K562 (cell line): ENCODE measurements around the gene TMEM185B. TPM values are rescaled to one million over a fixed set of nuclear protein-coding genes. Genes with fewer than 3 reads are reported as not detected.
A peak's percentile ranks its signal among the peaks of the same experiment; 100 is the strongest.

Experiments used
- ATAC-seq: fragments of 200-7000 bp; cut with Tn5 transposase; 3 replicates; pipeline ENCODE4 v1.9.1; 2020; ENCODE audit warnings: moderate library complexity
- BruUV-seq: library from RNA; stranded (reverse); fragments of 400-500 nt; replicated peaks from 2 replicates; lab custom pipeline; 2021; lab: Mats Ljungman, UMichigan
- CTCF ChIA-PET: fragments of 300-600 bp; formaldehyde crosslinking; extraction: SDS; loops from one replicate; lab custom pipeline; 2021; ENCODE audit warnings: low intra/inter-chr PET ratio; lab: Yijun Ruan, JAX
- POLR2A ChIA-PET: fragments of 300-600, 350-650 bp; sonication (Branson Sonifier 250); formaldehyde crosslinking; extraction: SDS; loops from one replicate; lab custom pipeline; 2021; ENCODE audit warnings: antibody characterized with exemption, inconsistent platforms; lab: Yijun Ruan, JAX
- DNase-seq, 4 experiments: peaks; one replicate each; pipeline versions ENCODE4 v3.0.0 to v3.0.0-alpha.2; 2011 to 2018; ENCODE audit warnings: low spot score in 3 of 4, mixed read lengths in 3 of 4; ENCODE audit errors: extremely low read depth in 1 of 4
- FAIRE-seq: peaks from 2 replicates; lab custom pipeline; 2011; peaks lifted over from hg19 to GRCh38; lab: Jason Lieb, UNC
- H2AFZ ChIP-seq: 2 replicates; pipeline ENCODE4 v1.6.0; 2011; ENCODE audit warnings: low read depth, low read length, control low read depth, inconsistent platforms
- H3K27ac ChIP-seq: fragments of 200-600 bp; 3 replicates; pipeline ENCODE4 v1.8.0; 2011; ENCODE audit warnings: low read depth, mild to moderate bottlenecking, control low read depth, inconsistent platforms, low read length, moderate library complexity, mixed read lengths; ENCODE audit errors: extremely low read depth
- H3K27me3 ChIP-seq, 2 experiments: fragments of 300-600 bp in 1 of 2; 2 replicates in 1 of 2; 3 replicates in 1 of 2; pipeline versions ENCODE4 v1.6.0 to v1.8.0; 2011; ENCODE audit warnings: inconsistent platforms in 2 of 2, low read length in 2 of 2, mild to moderate bottlenecking in 1 of 2, mixed read lengths in 1 of 2, moderate library complexity in 1 of 2; ENCODE audit not compliant: control insufficient read depth in 2 of 2, insufficient read depth in 2 of 2
- H3K36me3 ChIP-seq: fragments of 300-600 bp; 3 replicates; pipeline ENCODE4 v1.8.0; 2011; ENCODE audit warnings: mild to moderate bottlenecking, low read length, inconsistent platforms; ENCODE audit not compliant: control insufficient read depth, insufficient read depth
- H3K4me1 ChIP-seq, 2 experiments: fragments of 200-600 bp in 1 of 2; replicated peaks in 1 of 2; 2 replicates in 1 of 2; 3 replicates in 1 of 2; pipeline versions ENCODE4 v1.5.1 to v1.8.0; 2011; ENCODE audit warnings: inconsistent platforms in 2 of 2, low read length in 2 of 2, mild to moderate bottlenecking in 1 of 2, mixed read lengths in 1 of 2, moderate library complexity in 1 of 2; ENCODE audit not compliant: control insufficient read depth in 2 of 2, insufficient read depth in 2 of 2
- H3K4me2 ChIP-seq: 2 replicates; pipeline ENCODE4 v1.6.1; 2011; ENCODE audit warnings: low read length, control low read depth, inconsistent platforms, mixed read lengths; ENCODE audit not compliant: insufficient read depth
- H3K4me3 ChIP-seq: fragments of 200-600 bp; sonication (generic), shearing (Covaris generic); 2 replicates; pipeline ENCODE4 v1.5.1; 2016; ENCODE audit warnings: control low read depth, inconsistent platforms
- H3K79me2 ChIP-seq: fragments of 200-600 bp; 3 replicates; pipeline ENCODE4 v1.8.0; 2011; ENCODE audit warnings: low read length, inconsistent platforms; ENCODE audit not compliant: control insufficient read depth, insufficient read depth
- H3K9ac ChIP-seq, 2 experiments: 2 replicates each; pipeline versions ENCODE4 v1.6.0 to v1.6.1; 2011; ENCODE audit warnings: low read depth in 2 of 2, low read length in 2 of 2, control low read depth in 1 of 2, inconsistent platforms in 1 of 2, mild to moderate bottlenecking in 1 of 2, mixed read lengths in 1 of 2; ENCODE audit not compliant: insufficient read depth in 1 of 2
- H3K9me1 ChIP-seq: one replicate; pipeline ENCODE4 v1.6.0; 2011; ENCODE audit warnings: inconsistent platforms, mild to moderate bottlenecking, low read length, moderate library complexity; ENCODE audit not compliant: control insufficient read depth, insufficient read depth
- H3K9me3 ChIP-seq: replicated peaks from 2 replicates; pipeline ENCODE4 v1.5.1; 2011; ENCODE audit warnings: low read depth, low read length, inconsistent platforms; ENCODE audit not compliant: control insufficient read depth, insufficient read depth
- H4K20me1 ChIP-seq: replicated peaks from 2 replicates; pipeline ENCODE4 v1.6.1; 2011; ENCODE audit warnings: low read length, inconsistent platforms, mixed read lengths; ENCODE audit not compliant: control insufficient read depth, insufficient read depth
- BCLAF1 ChIP-seq, 2 experiments: fragments of 450-650 bp in 1 of 2; IDR thresholded peaks; 2 replicates each; pipeline ENCODE4 v1.6.1; 2011 to 2017; ENCODE audit warnings: low read depth in 2 of 2, antibody characterized with exemption in 1 of 2, borderline replicate concordance in 1 of 2, low read length in 1 of 2, mild to moderate bottlenecking in 1 of 2, mixed read lengths in 1 of 2; ENCODE audit not compliant: control insufficient read depth in 1 of 2
- CREB5 ChIP-seq: fragments of 250-450 bp; sonication (Bioruptor Pico); IDR thresholded peaks from 2 replicates; pipeline ENCODE4 v1.5.0; 2020; ENCODE audit warnings: mild to moderate bottlenecking
- CXXC5 ChIP-seq: fragments of 250-450 bp; sonication (Bioruptor Pico); IDR thresholded peaks from 2 replicates; pipeline ENCODE4 v1.8.0; 2022; ENCODE audit warnings: inconsistent platforms, mild to moderate bottlenecking, moderate library complexity
- DDX20 ChIP-seq: fragments of 450-650 bp; IDR thresholded peaks from 2 replicates; pipeline ENCODE4 v1.6.1; 2016; ENCODE audit warnings: missing genetic modification characterization, low read depth, mild to moderate bottlenecking, missing compliant biosample characterization, moderate library complexity
- DMBX1 ChIP-seq: fragments of 250-450 bp; sonication (Bioruptor Pico); IDR thresholded peaks from 2 replicates; pipeline ENCODE4 v1.8.0; 2022; ENCODE audit warnings: inconsistent platforms, mild to moderate bottlenecking, moderate library complexity, borderline replicate concordance
- EHMT2 ChIP-seq: fragments of 450-650 bp; IDR thresholded peaks from 2 replicates; pipeline ENCODE4 v1.6.1; 2018; ENCODE audit warnings: antibody characterized with exemption
- GTF2B ChIP-seq: IDR thresholded peaks from 2 replicates; pipeline ENCODE4 v1.6.1; 2011; ENCODE audit not compliant: insufficient read length; ENCODE audit errors: extremely low read depth
- HEY1 ChIP-seq: fragments of 250-450 bp; sonication (Bioruptor Pico); IDR thresholded peaks from 2 replicates; pipeline ENCODE4 v1.5.0; 2020; ENCODE audit warnings: mild to moderate bottlenecking, moderate library complexity, borderline replicate concordance
- HMBOX1 ChIP-seq: sonication (generic); IDR thresholded peaks from 2 replicates; pipeline ENCODE4 v1.6.1; 2016
- MAX ChIP-seq: sonication (generic); formaldehyde crosslinking; IDR thresholded peaks from 2 replicates; pipeline ENCODE4 v1.9.0; 2022; ENCODE audit warnings: mild to moderate bottlenecking, missing genetic modification reagents
- MTA3 ChIP-seq: fragments of 450-650 bp; formaldehyde crosslinking; IDR thresholded peaks from 2 replicates; pipeline ENCODE4 v1.6.1; 2017; ENCODE audit warnings: mild to moderate bottlenecking, borderline replicate concordance
- OTX1 ChIP-seq: fragments of 450-650 bp; formaldehyde crosslinking; IDR thresholded peaks from 2 replicates; pipeline ENCODE4 v1.4.0; 2022; ENCODE audit warnings: mild to moderate bottlenecking
- SOX6 ChIP-seq: fragments of 450-650 bp; IDR thresholded peaks from 2 replicates; pipeline ENCODE4 v1.6.1; 2014; ENCODE audit warnings: mild to moderate bottlenecking
- ZNF224 ChIP-seq: sonication (generic); formaldehyde crosslinking; IDR thresholded peaks from 2 replicates; pipeline ENCODE4 v1.8.0; 2022; ENCODE audit warnings: mild to moderate bottlenecking, missing genetic modification reagents
- WGBS: fragments of 100-300 bp; shearing (Covaris generic); methylation state at CpG from one replicate; pipeline ENCODE4 v1.1.6; 2016; ENCODE audit warnings: low coverage, mixed read lengths; ENCODE audit not compliant: insufficient coverage; ENCODE audit errors: missing lambda C conversion rate; 5-methylcytosine and 5-hydroxymethylcytosine counted together
- in situ Hi-C: fragments of 300-500 bp; cut with MboI; formaldehyde crosslinking; loops from 4 replicates; pipeline ENCODE4 v1.15.0; 2018; ENCODE audit warnings: inconsistent platforms, mixed read lengths
- intact Hi-C: fragments of 100-400 bp; cut with micrococcal nuclease; formaldehyde crosslinking; loops from 2 replicates; pipeline ENCODE4 v1.14.2; 2022
- polyA plus RNA-seq, 8 experiments: library from polyadenylated mRNA; depleted of rRNA in 4 of 8; stranded (reverse) in 5 of 8; unstranded in 3 of 8; fragments of >200 nt; fragmentation: Nextera tagmentation in 2 of 8; fragmentation: Illumina TruSeq in 1 of 8; extraction: Ambion mirVana in 2 of 8; extraction: Trizol in 1 of 8; gene quantifications; 2 replicates each; pipeline versions ENCODE4 v1.2.1 to v1.2.3, GENCODE V29; 2011 to 2014; ENCODE audit warnings: inconsistent platforms in 1 of 8, missing spikeins in 1 of 8
- total RNA-seq, 7 experiments: library from RNA; depleted of rRNA in 6 of 7; stranded (reverse); fragments of >200 nt in 6 of 7; fragmentation: Illumina TruSeq in 2 of 7; extraction: Trizol in 2 of 7; gene quantifications; 2 replicates each; pipeline versions ENCODE4 v1.2.1 to v1.2.3, GENCODE V29; 2011 to 2021; ENCODE audit warnings: low replicate concordance in 1 of 7

TMEM185B gene
- total and polyA plus RNA-seq, 9 of the 15 experiments (the other 6 are each of a cell fraction or from before 2014, with no cell fraction given), result 2.9 to 28.2 (median 11.5) TPM

GRCh38 chr2:120262761-120263428 lies 39.7 kb upstream of the TMEM185B start:
- peak; percentile 91 for FAIRE-seq
- 10% methylated on average over 10 of the region's 10 CpGs for WGBS
- Histone ChIP-seq H3K79me2 (peaks cover 53% of the 10 kb centered on the region), H3K9me3 (no peaks in the 10 kb centered on the region), H3K4me3 (no peak overlapping the region), H3K9me1 (no peaks in the 10 kb centered on the region), H3K4me1 (peaks cover 25 to 42% of the 10 kb centered on the region in 2 experiments), H3K4me2 (peak overlapping the region; percentile 68), H4K20me1 (peaks cover 14% of the 10 kb centered on the region), H3K9ac (peak overlapping the region in 1 of 2 experiments; percentile 28; a peak in 2 of 4 replicates), H3K27ac (peak overlapping the region; percentile 68; the same call in 2 of the 3 replicates), H3K27me3 (no peaks in the 10 kb centered on the region), H2AFZ (peak overlapping the region; percentile 71), H3K36me3 (peaks cover 5% of the 10 kb centered on the region; the same call in 1 of the 3 replicates)
- in situ Hi-C loops (no loop called here), intact Hi-C loops (no loop called here)
- ChIA-PET CTCF (no interaction called here), POLR2A (interaction anchor here (0.6 to 3.3 kb wide), 4 partner anchors 11 to 595 kb away, joined by 3 to 15 read pairs (median 3); partner anchors contain the start of gene RALB)
- no TSS peak for BruUV-seq
- ATAC-seq, result peak; percentile 97
- DNase-seq, result peak; percentile 38 to 82 (median 57)
- TF ChIP-seq HMBOX1, result peak; percentile 86
- no peak for TF ChIP-seq BCLAF1 (IDR thresholded peaks at IDR 0.05; ENCODE audit: borderline replicate concordance in 1 of 2, control insufficient read depth in 1 of 2, low read depth in 2 of 2, low read length in 1 of 2)
- TF ChIP-seq EHMT2, result peak; percentile 44; the same call in 1 of the 2 replicates
- TF ChIP-seq DMBX1, result no peak
- TF ChIP-seq CREB5 (CRISPR knock-in tag), result no peak
- TF ChIP-seq CXXC5 (CRISPR knock-in tag), result peak; percentile 36; the same call in 1 of the 2 replicates
- no peak for TF ChIP-seq OTX1 (CRISPR knock-in tag)
- TF ChIP-seq ZNF224 (CRISPR knock-in tag), result no peak
- TF ChIP-seq MAX (CRISPR knock-in tag), result peak; percentile 21; the same call in 1 of the 2 replicates
- no peak for TF ChIP-seq HEY1
- peak; percentile 49; the same call in 1 of the 2 replicates for TF ChIP-seq SOX6
- no peak for TF ChIP-seq GTF2B
- no peak for TF ChIP-seq DDX20 (tag)
- TF ChIP-seq MTA3, result 0 out of 2 replicates have a peak, but pooled peaks have one; percentile 37
